Measurements from ENCODE around the gene KLRK1.
"Not testable (repeated sequence)": the region's sequence is repeated elsewhere in the genome, so short reads cannot be mapped to it uniquely, and the experiment has no call there.

The KLRK1 gene

DNA sequence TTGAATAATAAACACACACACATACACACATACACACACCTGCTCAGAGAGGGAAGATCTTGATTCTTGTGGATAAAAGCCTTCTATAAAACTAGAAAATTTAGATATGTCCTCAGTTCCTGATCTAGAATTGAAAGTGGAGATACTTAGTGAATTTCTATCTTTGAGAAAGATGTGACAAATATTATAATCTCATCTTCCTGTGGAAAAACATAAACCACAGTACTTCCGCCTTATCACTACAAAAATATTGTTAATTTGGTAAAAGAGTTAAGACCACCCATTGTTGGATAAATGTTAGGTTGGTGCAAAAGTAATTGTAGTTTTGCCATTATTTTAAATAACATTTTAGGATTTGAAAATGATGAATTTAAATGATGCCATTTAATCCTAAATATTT is at the start of gene KLRK1:
Gene KLRK1 (minus strand): TSS at position 138 of the 400 bp plus-strand sequence. CDS start 1,231 bp downstream, outside the sequence.
- Mint-ChIP-seq H3K27me3 (peaks cover 6% of the 10 kb centered on the region), H3K9me3 (no peaks in the 10 kb centered on the region), H3K4me3 (peak within 1 kb of the TSS; percentile 74), H3K36me3 (no peaks in the 10 kb centered on the region), H3K4me1 (peaks cover 4% of the 10 kb centered on the region), H3K27ac (peak within 1 kb of the TSS; percentile 46)

DNA sequence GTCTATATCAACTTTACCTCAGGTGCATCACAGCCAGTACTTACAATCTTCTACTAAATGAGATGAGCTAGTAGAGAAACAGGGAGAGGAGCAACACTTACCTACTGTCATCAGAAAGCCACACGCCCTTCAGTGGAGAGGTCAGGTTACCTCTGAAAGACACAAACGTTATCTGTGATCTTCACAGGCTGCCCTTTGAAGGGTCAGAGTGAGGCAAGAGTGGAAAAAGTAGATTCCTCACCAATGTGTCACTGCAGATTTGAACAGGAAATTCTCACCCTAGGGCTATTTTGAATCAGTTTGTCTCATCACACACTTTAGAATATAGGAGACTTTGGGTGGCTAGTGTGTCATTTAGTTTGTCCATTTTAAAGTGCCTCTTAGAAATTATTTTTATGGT is 47.8 kb upstream of the KLRK1 start:
- H3K27ac Mint-ChIP-seq, H3K4me1 Mint-ChIP-seq, H3K9me3 Mint-ChIP-seq, H3K36me3 Mint-ChIP-seq, H3K4me3 Mint-ChIP-seq, H3K27me3 Mint-ChIP-seq: not testable (repeated sequence)

DNA sequence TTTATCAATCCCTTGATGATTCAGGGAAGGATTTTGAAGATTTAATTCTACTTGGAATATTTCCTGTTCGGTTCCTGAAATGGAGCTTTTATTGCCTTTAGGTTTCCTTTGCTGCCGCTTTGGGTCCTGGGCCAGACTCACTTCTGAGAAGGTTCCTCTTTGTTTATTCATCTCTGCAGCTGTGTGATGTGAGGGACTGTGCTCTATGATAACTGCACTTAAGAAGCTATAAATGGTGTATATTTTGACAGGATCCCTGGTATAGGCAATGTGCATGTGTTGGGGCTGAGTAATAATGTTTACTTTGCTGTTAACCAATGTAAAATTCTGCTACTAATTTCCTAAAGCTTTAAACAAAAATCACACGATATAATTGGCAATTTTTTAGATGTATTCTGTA is 46.0 kb upstream of the KLRK1 start, which contains the start of gene KLRC2:
Gene KLRC2 (minus strand): TSS at position 195 of the 400 bp plus-strand sequence. CDS start 24 bp downstream, at position 171.
- not testable (repeated sequence) for H3K27ac Mint-ChIP-seq, H3K4me1 Mint-ChIP-seq, H3K9me3 Mint-ChIP-seq, H3K4me3 Mint-ChIP-seq, H3K27me3 Mint-ChIP-seq, H3K36me3 Mint-ChIP-seq

DNA sequence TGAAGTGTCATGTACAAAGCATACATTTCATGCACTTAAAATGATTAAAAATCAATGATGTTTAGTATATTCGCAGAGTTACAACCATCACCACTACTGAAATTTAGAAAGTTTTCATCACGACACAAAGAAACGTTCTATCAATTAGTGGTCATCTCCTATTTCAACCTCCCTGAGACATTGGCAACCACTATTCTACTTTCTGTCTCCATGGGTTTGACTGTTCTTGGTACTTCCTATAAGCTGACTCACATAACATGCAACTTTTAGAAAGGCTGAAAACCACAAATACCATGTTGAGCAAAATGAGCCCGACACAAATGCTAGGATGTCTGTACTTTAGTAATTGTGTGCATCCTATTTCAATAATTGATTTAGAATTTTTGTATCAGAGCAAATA is 40.8 kb upstream of the KLRK1 start:
- H3K9me3 Mint-ChIP-seq, H3K27ac Mint-ChIP-seq, H3K4me3 Mint-ChIP-seq, H3K27me3 Mint-ChIP-seq, H3K4me1 Mint-ChIP-seq, H3K36me3 Mint-ChIP-seq: not testable (repeated sequence)

DNA sequence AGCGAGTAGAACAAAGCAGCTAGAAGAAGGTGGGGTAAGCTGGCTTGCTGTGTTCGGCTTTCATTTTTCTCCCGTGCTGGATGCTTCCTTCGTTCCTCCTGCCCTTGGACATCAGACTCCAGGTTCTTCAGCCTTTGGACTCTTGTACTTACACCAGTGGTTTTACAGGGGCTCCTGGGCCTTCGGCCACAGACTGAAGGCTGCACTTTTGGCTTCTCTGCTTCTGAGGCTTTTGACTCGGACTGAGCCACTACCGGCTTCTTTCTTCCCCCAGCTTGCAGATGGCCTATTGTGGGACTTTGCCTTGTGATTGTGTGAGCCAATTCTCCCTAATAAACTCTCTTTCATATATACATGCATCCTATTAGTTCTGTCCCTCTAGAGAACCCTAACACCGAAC is 36.1 kb upstream of the KLRK1 start:
- not testable (repeated sequence) for H3K9me3 Mint-ChIP-seq, H3K36me3 Mint-ChIP-seq, H3K27me3 Mint-ChIP-seq, H3K4me1 Mint-ChIP-seq, H3K4me3 Mint-ChIP-seq, H3K27ac Mint-ChIP-seq

DNA sequence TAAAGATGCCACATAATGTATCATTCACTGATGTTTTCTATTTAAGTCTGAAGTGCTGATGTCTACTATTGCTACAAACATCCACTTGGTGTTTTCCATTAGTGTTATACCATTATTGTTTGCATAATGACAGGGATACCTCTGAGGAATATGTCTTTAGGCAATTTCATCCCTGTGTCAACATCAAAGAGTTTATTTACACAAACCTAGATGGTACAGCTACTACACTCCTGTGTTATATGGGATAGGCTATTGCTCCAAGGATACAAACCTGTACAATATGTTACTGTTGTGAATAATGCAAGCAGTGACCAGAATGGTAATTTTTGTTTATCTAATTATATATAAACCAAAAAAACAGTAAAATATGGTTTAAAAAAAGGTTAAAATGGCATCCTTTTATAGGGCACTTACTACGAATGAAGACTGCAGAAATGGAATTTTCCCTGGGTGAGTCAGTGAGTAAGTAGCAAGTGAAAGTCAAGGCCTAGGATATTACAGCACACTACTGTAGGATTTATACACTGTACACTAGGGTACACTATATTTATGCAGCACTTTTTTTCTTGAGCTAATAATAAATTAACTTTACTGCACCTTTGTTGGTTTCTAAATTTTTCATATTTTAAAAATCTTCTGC is 34.5 kb upstream of the KLRK1 start:
- H3K4me1 Mint-ChIP-seq, H3K36me3 Mint-ChIP-seq, H3K4me3 Mint-ChIP-seq, H3K9me3 Mint-ChIP-seq, H3K27ac Mint-ChIP-seq, H3K27me3 Mint-ChIP-seq: not testable (repeated sequence)

DNA sequence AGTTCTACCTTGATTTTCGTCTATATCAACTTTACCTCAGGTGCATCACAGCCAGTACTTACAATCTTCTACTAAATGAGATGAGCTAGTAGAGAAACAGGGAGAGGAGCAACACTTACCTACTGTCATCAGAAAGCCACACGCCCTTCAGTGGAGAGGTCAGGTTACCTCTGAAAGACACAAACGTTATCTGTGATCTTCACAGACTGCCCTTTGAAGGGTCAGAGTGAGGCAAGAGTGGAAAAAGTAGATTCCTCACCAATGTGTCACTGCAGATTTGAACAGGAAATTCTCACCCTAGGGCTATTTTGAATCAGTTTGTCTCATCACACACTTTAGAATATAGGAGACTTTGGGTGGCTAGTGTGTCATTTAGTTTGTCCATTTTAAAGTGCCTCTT is 32.3 kb upstream of the KLRK1 start:
- H3K9me3 Mint-ChIP-seq, H3K4me1 Mint-ChIP-seq, H3K4me3 Mint-ChIP-seq, H3K27ac Mint-ChIP-seq, H3K27me3 Mint-ChIP-seq, H3K36me3 Mint-ChIP-seq: not testable (repeated sequence)

DNA sequence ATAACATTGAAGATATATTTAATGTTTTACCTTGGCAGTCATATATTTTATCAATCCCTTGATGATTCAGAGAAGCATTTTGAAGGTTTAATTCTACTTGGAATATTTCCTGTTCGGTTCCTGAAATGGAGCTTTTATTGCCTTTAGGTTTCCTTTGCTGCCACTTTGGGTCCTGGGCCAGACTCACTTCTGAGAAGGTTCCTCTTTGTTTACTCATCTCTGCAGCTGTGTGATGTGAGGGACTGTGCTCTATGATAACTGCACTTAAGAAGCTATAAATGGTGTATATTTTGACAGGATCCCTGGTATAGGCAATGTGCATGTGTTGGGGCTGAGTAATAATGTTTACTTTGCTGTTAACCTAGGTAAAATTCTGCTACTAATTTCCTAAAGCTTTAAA is 30.5 kb upstream of the KLRK1 start, which contains the start of gene KLRC3:
Gene KLRC3 (minus strand): TSS at position 262 of the 400 bp plus-strand sequence. CDS start 45 bp downstream, at position 217.
- not testable (repeated sequence) for H3K9me3 Mint-ChIP-seq, H3K27ac Mint-ChIP-seq, H3K27me3 Mint-ChIP-seq, H3K4me1 Mint-ChIP-seq, H3K36me3 Mint-ChIP-seq, H3K4me3 Mint-ChIP-seq

DNA sequence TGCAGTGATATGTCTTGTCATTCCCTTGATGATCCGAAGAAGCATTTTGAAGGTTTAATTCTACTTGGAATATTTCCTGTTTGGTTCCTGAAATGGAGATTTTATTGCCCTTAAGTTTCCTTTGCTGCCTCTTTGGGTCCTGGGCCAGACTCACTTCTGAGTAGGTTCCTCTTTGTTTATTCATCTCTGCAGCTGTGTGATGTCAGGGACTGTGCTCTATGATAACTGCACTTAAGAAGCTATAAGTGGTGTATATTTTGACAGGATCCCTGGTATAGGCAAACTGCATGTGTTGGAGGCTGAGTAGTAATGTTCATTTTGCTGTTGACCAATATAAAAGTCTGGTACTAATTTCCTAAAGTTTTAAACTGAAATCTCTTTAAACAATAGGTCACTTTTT is 19.6 kb upstream of the KLRK1 start, which contains the start of gene KLRC4:
Gene KLRC4 (minus strand): TSS at position 366 of the 400 bp plus-strand sequence. CDS start 182 bp downstream, at position 184.
- Mint-ChIP-seq H3K4me3 (no peak within 1 kb of the TSS), H3K9me3 (no peaks in the 10 kb centered on the region), H3K36me3 (no peaks in the 10 kb centered on the region), H3K27me3 (peaks cover 4% of the 10 kb centered on the region), H3K27ac (no peak within 1 kb of the TSS), H3K4me1 (no peaks in the 10 kb centered on the region)

DNA sequence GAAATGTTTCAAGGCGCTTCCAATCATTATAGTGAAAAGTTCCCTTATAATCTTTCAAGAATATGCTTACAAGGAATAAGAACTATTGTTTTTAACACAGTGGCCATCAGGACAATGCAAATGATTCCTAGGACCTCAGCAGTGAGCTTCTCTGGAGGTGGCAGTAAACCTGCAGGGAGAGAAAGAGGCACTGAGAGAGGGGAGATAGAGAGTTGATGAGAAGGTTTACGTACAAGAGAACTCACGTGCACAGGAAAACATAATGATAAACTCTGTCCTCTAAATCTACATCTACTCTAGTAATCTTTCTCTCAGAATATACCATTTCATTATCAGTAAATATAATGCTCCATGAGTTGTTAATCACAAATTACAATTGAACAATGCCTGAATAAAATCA is 19.0 kb upstream of the KLRK1 start:
- Mint-ChIP-seq H3K4me3 (no peak overlapping the region), H3K27ac (no peak overlapping the region), H3K36me3 (no peaks in the 10 kb centered on the region), H3K9me3 (no peaks in the 10 kb centered on the region), H3K4me1 (no peaks in the 10 kb centered on the region), H3K27me3 (peaks cover 4% of the 10 kb centered on the region)

DNA sequence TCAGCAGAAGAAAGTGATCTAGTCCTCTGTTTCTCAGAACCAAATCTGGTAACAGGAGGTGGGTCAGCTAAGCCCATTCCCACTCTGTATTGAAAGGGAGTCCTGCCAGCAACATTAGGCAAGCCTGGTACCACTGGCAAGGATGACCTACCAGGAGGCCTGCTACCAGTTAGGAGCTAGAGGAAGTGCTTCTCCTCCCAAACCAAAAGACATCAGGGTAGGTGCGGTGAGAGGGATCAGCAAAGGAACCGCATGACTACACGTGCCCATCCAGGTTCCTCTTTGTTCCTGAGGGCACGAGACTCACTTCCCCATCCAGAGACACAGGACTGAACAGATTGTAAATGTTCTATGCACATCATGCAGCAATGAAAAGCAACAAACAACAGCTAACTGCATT is 16.9 kb upstream of the KLRK1 start:
- no peak overlapping the region for H3K27ac Mint-ChIP-seq
- no peaks in the 10 kb centered on the region for H3K4me1 Mint-ChIP-seq

DNA sequence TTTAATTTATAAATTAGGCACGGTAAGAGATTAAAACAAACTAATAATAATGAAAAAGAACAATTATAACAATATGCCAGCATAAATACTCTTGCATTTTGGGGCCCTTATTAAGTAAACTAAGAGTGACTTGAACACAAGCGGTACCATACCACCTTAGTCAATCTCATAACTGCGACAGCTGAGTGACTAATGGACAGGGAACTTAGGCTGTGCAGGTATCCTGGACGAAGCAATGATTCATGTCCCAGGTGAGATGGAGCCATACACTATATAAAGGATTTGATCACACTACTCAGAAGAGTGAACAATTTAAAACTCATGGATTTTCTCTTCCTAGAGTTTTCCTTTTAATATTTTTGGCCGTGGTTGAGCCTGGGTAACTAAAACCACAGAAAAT is 15.5 kb upstream of the KLRK1 start:
- peaks cover 8% of the 10 kb centered on the region for H3K27me3 Mint-ChIP-seq
- H3K27ac Mint-ChIP-seq, result no peak overlapping the region
- no peak overlapping the region for H3K4me3 Mint-ChIP-seq

More for the DNA sequence above, 16.9 kb upstream of the KLRK1 start:
- H3K36me3 Mint-ChIP-seq, result no peaks in the 10 kb centered on the region
- no peaks in the 10 kb centered on the region for H3K9me3 Mint-ChIP-seq
- no peak overlapping the region for H3K4me3 Mint-ChIP-seq
- peaks cover 4% of the 10 kb centered on the region for H3K27me3 Mint-ChIP-seq

DNA sequence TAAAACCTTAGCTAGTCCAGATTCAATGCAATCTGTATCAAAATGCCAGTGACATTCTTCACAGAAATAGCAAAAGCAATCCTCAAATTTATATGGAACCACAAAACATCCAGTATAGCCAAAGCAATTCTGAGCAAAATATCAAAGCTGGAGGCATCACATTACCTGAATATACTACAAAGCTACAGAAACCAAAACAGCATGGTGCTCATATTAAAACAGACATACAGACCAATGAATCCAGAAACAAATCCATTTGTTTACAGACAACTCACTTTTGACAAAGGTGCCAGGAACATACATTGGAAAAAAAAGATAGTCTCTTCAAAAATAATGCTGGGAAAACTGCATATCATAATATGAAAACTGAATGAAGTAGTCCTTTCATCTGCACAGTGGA is 15.0 kb upstream of the KLRK1 start:
- Mint-ChIP-seq H3K4me1 (no peaks in the 10 kb centered on the region), H3K27me3 (peaks cover 8% of the 10 kb centered on the region), H3K9me3 (no peaks in the 10 kb centered on the region), H3K4me3 (no peak overlapping the region), H3K36me3 (no peaks in the 10 kb centered on the region), H3K27ac (no peak overlapping the region)

More for the DNA sequence above, 15.5 kb upstream of the KLRK1 start:
- Mint-ChIP-seq H3K36me3 (no peaks in the 10 kb centered on the region), H3K4me1 (no peaks in the 10 kb centered on the region), H3K9me3 (no peaks in the 10 kb centered on the region)

DNA sequence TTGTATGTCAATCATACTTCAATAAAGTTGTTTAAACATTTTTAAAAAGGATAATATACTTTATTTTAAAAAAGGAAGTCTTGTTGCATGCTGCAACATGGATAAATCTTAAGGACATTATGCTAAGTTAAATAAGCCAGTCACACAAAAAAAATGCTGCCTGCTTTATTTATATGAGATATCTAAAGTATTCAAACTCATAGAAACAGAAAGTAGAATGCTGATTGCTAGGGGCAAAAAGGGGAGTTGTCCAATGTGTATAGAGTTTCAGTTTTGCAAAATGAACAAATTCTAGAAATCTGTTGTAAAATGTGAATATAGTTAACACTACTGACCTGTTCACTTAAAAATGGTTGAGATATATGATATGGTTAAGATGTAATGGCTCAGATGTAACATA is 11.0 kb upstream of the KLRK1 start:
- no peak overlapping the region for H3K27ac Mint-ChIP-seq
- H3K36me3 Mint-ChIP-seq, result peaks cover 2% of the 10 kb centered on the region
- H3K4me3 Mint-ChIP-seq, result no peak overlapping the region
- H3K27me3 Mint-ChIP-seq, result peaks cover 15% of the 10 kb centered on the region
- H3K4me1 Mint-ChIP-seq, result no peaks in the 10 kb centered on the region
- H3K9me3 Mint-ChIP-seq, result no peaks in the 10 kb centered on the region

DNA sequence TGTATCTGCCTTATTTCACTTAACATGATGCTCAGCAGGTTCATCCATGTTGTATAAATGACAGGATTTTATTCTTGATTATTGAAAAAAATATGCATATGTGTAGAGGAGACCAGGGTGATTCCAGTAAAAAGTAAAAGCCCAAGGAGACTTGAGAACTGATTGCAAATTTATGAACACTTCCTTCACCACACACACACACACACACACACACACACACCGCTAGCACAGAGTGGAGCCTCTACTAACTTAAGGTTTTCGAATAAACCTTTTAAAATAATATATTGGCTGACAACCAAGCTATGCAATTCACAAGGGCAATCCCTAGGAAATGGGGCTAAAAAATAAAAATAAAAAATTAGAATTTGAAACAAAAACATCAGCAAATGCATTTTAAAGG is 8.3 kb upstream of the KLRK1 start:
- H3K9me3 Mint-ChIP-seq, result no peaks in the 10 kb centered on the region
- H3K4me3 Mint-ChIP-seq, result no peak overlapping the region
- H3K27ac Mint-ChIP-seq, result no peak overlapping the region
- no peaks in the 10 kb centered on the region for H3K4me1 Mint-ChIP-seq
- H3K36me3 Mint-ChIP-seq, result peaks cover 2% of the 10 kb centered on the region
- H3K27me3 Mint-ChIP-seq, result peaks cover 15% of the 10 kb centered on the region

DNA sequence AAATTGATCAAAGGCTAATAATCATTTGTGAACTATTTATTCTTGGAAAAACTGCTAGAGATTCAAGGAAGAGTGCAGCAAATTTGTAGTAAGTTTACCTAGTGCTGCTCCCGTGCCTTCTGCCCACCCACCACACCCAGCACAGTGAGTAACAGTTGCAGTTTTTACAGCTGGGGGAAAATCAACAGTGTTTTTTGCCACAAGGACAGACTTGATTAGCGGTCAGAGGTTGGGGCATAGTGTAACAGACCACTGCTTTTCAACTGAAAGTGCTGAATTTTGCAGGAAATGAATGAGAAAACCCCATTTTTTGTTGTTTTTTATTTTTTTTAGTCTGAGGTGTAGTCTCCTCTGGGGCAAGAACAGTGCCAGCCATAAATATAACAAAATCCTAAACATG is 7.5 kb upstream of the KLRK1 start:
- no peak overlapping the region for H3K4me3 Mint-ChIP-seq
- no peaks in the 10 kb centered on the region for H3K9me3 Mint-ChIP-seq
- H3K27ac Mint-ChIP-seq, result no peak overlapping the region
- peaks cover 2% of the 10 kb centered on the region for H3K36me3 Mint-ChIP-seq
- H3K27me3 Mint-ChIP-seq, result peaks cover 15% of the 10 kb centered on the region
- no peaks in the 10 kb centered on the region for H3K4me1 Mint-ChIP-seq

DNA sequence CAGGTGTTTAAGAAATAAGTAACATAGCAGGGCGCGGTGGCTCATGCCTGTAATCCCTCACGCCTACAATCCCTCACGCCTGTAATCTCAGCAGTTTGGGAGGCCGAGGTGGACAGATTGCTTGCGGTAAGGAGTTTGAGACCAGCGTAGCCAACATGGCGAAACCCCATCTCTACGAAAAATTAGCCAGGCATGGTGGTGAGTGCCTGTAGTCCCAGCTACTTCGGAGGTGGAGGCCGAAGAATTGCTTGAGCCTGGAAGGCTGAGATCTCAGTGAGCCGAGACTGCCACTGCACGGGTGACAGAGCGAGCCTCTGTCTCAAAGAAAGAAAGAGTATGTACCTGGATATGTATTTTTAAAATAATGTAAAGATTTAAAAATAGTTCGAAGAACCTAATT is 6.3 kb upstream of the KLRK1 start:
- not testable (repeated sequence) for H3K4me1 Mint-ChIP-seq, H3K27ac Mint-ChIP-seq, H3K4me3 Mint-ChIP-seq, H3K36me3 Mint-ChIP-seq, H3K9me3 Mint-ChIP-seq
- H3K27me3 Mint-ChIP-seq, result peaks cover 15% of the 10 kb centered on the region
